Stimulated activated CD4-positive, alpha-beta T cell treated with anti-CD3 and anti-CD28 coated beads, Interleukin-2, amount 100 ng/mL, for 48 hours (primary cell): Measurements from ENCODE around the gene LRMDA.

Experiments
- DNase-seq, 2 donors: peaks; one replicate each; pipeline ENCODE4 v3.0.0-alpha.2; 2020

Gene LRMDA

DNA sequence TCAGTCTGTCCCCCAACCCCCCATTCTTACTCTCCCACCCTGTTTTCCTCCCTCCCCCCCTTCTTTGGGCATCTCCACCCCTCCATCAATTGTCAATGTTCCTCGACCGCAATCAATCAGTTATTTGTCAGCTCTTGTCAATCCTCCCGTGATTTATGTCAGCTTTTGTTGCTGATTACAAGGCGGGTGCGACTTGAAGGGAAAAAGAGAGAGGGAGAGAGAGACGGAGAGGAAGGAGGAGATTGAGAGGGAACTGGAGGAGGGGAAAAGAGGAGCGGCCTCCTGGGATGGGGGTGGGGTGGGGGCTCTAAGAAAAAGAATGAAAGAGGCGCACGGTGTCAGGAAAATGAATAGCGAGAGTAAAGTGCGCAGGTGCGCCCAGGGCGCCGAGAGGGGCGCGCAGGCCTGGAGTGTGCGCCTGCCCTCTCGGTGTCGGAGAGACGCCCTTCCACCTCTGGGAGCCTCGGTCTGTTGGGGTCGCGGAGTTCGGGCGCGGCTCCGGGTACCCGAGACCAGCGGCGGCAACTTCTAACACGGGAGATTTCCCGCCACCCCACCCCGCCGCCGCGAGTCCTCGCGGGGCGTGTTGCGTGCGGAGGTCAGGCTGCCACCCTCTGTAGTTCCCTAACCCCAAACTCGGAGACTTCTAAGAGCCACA, 28.8 kb upstream of the LRMDA start:
- DNase-seq = no peak

DNA sequence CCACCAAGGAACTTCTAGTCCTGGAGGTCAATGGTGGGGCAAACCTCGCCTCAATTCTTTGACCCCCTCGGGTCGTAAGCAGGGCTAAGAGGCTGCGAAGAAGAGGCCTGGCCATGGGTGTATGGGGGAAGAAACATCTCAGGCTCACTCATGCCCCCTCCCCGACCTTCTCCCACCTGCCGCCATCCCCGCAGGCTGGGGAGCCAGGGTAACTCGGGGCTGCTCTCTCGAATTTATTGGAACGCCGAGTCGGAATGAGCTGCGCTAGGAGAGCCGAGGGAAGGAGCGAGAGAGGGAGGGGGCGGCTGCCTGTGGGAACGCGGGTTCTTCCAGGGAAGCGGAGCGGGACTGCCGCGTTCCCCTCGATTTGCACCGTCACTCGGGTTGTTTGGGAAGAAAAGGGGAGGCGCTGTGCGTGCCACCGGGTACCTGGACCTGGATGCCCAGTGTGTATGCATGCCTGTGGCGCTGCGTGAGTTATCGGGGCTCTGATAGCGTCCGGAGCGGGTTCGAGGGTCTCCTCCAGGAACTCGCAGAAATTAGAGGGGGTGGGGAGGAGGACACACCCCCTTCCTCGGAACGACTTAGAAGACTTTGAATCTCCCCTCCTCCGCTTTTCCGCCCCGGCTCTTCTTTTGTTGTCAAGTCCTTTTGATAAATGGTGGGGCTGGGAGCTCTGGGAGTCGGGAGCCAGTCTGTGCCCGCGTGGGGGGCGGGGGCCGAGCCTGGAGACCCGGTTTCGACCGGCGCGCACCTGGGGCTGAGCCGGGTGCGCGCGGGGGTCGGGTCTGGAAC, 28.1 kb upstream of the LRMDA start:
- no peak for DNase-seq

DNA sequence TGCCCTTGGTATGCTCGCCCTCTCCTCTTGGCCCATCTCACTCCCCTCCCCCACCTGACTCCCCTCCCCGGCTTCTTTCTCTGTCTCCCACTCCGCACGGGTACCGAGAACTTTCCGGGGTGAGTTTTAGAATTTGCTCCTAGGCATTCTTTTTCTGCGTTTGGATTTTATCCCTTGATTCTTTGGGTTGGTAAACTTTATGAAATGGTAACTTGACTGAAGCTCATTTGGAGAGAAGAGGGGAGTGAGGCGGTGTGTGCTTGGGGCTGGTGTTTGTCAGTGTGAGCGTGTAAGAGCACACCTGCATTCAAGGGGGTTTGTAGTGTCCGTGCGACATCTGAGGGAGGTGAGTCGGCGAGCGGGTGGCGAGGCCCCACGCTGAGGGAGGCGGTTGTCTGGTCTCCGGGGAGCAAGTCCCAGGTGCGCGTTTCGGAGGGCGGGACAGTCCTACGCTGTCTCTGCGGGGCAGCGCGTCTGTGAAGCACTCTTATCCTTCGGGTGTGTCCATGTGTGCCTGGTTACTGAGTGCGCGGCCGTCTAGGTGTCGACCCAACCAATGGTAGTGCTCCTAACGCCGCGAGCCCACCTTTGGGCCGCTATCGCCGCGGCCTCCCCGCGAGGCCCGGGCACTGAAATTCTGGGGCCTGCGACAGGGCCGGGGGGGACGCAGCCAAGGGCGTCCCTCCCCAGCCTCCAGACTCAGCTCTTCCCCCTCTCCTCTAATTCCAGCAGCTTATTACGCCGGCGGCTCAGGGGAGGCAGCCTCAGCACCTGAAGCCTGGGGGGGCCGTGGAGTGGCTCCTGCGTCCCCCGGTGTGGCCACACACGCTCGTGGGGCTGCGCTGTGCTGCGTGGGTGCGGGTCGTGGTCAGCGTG, 27.2 kb upstream of the LRMDA start:
- DNase-seq = no peak

- DNase-seq = no peak
These were observed 26.4 kb upstream of the LRMDA start for GRCh38 chr10:75404815-75405597.

DNA sequence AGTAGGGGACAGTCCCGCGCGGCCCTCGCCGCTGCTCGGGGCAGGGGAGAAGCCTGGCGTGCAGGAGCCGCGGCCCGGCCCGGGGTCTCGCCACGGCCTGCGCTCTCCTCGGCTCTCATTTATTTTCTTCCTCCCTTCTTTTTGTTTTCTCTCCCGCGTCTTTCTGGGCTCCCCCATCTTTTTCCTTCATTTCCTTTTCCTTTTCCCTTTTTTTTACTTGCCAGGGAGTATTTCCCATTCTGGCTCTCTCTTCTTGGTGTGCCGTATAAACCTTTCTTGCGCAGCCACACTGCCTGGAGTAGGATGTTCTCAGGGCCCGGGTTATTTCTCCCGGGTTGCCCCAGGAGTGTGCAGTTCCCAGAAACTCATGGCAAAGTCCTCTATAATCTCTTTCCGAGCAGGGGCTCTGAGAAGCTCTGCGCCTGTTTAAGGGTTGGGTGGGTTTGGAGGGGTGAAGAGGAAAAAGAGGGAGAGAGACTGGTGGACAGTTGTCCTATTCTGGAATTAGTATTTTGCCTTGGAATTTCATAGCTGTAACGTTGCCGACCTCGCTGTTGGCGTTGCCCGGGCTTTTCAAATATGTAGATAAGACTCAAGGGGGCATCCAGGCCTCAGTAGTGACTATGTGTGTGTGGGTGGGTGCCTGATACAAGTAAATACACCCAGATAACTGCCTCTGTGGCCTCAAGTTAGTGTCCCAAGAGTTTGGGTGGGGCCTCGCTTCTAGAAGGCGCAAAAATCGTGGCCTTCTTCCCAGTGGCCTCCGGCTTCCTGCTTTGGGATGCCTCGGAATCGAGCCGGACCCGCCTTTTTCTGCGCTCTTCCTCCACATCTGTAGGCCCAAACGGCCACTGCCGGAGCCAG, 25.6 kb upstream of the LRMDA start:
- no peak for DNase-seq

- DNase-seq = no peak
These were observed 24.8 kb upstream of the LRMDA start for GRCh38 chr10:75406462-75407223.

GRCh38 chr10:75407224-75407712, 24.2 kb upstream of the LRMDA start:
- DNase-seq = no peak

DNA sequence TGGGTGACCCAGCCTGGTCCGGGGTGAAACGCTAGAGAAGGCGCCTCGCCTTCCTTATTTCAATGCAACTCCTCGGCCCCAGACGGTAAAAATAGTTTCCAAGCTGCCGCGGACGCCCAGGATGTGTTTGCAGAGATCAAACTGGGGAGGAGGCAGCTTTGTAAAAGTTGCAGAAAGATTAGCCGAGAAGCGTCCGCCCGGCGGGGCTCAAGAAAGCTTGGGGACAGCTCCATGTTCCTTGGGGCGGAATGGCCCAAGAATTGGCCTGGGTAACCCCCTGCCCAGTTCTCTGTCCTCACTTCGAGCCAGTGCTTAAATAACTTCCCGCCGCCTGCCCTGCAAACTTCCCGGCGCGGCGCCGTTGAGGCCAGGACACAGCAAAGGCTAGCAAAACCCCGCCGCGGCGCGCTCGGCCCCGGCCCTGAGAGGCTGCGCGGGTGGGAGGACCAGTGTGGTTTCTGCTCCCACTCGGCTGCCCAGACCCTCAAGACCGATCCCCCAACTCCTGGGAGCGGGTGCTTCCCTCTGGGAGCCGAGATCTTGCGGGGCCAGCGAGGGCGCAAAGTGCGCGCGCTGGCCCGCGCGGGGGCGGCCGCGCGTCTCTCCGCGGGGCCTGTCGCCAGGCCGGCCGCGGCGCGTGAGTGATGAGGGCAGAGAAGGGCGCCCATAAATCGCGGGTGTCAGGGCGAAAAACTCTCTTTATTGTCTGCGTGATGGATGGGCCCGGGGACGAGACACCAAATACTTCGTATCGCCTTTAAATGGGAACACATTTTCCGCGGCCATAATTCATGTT, 23.5 kb upstream of the LRMDA start:
- no peak for DNase-seq

- DNase-seq = no peak
These were observed 22.9 kb upstream of the LRMDA start for GRCh38 chr10:75408509-75408875.

- no peak for DNase-seq
These were observed 22.2 kb upstream of the LRMDA start for GRCh38 chr10:75408911-75409885.

- no peak for DNase-seq
These were observed 21.1 kb upstream of the LRMDA start for GRCh38 chr10:75410132-75411005.

DNA sequence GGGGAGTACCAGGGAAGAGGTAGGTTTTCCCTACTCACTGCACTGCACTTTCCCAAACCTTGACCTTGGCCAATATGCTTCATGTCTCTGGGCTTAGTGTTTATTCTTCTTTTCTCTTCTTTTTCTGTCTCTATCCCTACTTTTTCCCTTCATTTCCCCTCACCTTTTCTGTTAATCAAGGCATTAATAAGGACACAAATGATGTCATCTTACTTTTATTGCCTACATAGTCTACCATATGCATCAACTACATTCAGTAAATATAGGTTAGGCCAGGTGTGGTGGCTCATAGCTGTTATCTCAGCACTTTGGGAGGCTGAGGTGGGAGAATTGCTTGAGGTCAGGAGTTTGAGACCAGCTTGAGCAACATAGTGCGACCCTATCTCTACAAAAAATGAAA, 16.9 kb upstream of the LRMDA start:
- DNase-seq = no peak

DNA sequence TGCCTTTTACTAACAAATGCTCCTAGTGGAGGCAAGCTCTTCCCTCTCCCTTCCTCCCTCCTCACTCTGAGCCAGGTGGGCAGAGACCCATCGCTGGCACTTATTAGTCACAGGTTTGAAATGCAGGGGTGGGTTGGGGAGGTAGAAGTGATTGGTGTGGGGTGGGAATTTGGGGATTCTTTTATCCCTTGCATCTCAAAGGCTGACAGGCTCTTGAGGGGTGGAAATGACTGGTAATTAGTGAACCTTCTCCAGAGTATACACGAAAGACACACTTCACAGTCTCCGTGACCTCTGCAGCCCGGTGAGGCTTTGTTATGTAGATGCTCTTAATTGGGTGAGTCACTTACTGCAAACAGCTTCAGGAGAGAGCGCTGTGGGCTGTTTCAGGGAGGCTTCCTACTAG, 13.9 kb upstream of the LRMDA start:
- DNase-seq = no peak

DNA sequence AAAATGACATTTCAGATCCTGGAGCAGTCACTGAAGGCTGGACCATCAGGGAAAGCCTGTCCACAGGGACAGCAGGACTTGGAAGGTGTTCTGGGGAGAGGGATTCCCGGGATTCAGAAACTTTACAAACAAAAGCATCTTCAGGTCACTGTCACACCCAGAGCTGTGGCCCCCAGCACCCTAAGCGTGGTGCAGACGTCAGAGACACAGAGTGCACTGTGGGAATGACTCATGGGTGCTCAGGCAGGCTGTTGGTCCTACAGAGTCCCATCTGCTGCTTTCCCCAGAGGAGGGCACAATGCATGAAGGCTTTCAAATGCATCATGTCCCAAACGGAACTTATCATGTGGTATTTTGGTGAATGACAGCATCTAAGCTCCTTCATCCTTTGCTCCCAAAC, 13.1 kb upstream of the LRMDA start:
- no peak for DNase-seq

DNA sequence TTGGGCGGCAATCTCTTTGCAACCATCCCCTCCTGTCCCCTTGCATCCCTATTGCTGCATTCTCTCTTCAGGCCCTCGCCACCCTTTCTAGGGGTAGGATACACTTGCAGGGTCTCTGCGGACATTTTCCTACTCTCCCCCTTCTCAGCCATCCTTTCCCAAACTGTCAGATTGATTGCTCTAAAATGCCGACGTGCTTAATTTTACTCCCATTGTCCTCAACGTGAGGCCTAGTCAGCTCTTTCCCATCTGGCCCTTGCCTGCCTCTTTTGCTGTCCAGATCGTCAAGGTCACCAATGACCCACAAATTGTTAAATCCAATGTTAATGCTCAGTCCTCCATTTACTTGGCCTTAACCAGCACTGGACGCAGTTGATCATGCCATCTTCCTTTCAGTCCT, 12.7 kb upstream of the LRMDA start:
- no peak for DNase-seq

- no peak for DNase-seq
These were observed 8.5 kb upstream of the LRMDA start for GRCh38 chr10:75422913-75423312.

- DNase-seq = no peak
These were observed 6.9 kb upstream of the LRMDA start for GRCh38 chr10:75424571-75424970.
